ENCODE data around the gene KDM4C. TPM values are rescaled to one million over a fixed set of nuclear protein-coding genes. Genes with fewer than 3 reads are reported as not detected.

KDM4C gene
- total RNA-seq, 1 donor from 2014 or later: 26.6 TPM

- H3K27ac Mint-ChIP-seq: peak overlapping the region; percentile 91
- TF ChIP-seq CTCF (IDR thresholded peaks at IDR 0.05; ENCODE audit: unreplicated experiment): no peak
- H3K9me3 Mint-ChIP-seq (ENCODE audit: low read depth): peaks cover 5% of the 10 kb centered on the region
- no peaks in the 10 kb centered on the region for H3K36me3 Mint-ChIP-seq (ENCODE audit: insufficient read depth)
- DNase-seq (ENCODE audit: low spot score, unreplicated experiment): peak; percentile 30
- H3K4me3 Mint-ChIP-seq (ENCODE audit: low read depth): peak overlapping the region; percentile 97
- peaks cover 9% of the 10 kb centered on the region for H3K4me1 Mint-ChIP-seq (ENCODE audit: low read depth)
- H3K27me3 Mint-ChIP-seq: no peaks in the 10 kb centered on the region
Observed at GRCh38 chr9:6758498-6759184, 868 bp downstream of the KDM4C start.

- Mint-ChIP-seq H3K9me3 (ENCODE audit: low read depth) (peaks cover 5% of the 10 kb centered on the region), H3K27me3 (no peaks in the 10 kb centered on the region), H3K27ac (peak overlapping the region; percentile 91), H3K4me1 (ENCODE audit: low read depth) (peaks cover 9% of the 10 kb centered on the region), H3K4me3 (ENCODE audit: low read depth) (peak overlapping the region; percentile 97), H3K36me3 (ENCODE audit: insufficient read depth) (no peaks in the 10 kb centered on the region)
- TF ChIP-seq CTCF (IDR thresholded peaks at IDR 0.05; ENCODE audit: unreplicated experiment): no peak
- no peak for DNase-seq (ENCODE audit: low spot score, unreplicated experiment)
Observed at GRCh38 chr9:6759185-6759977, 1.6 kb downstream of the KDM4C start.

GRCh38 chr9:6761306-6761705 lies 3.5 kb downstream of the KDM4C start:
- Mint-ChIP-seq H3K27ac (no peak overlapping the region), H3K4me3 (ENCODE audit: low read depth) (no peak overlapping the region), H3K27me3 (no peaks in the 10 kb centered on the region), H3K4me1 (ENCODE audit: low read depth) (peaks cover 19% of the 10 kb centered on the region), H3K36me3 (ENCODE audit: insufficient read depth) (no peaks in the 10 kb centered on the region), H3K9me3 (ENCODE audit: low read depth) (peaks cover 5% of the 10 kb centered on the region)
- DNase-seq (ENCODE audit: low spot score, unreplicated experiment): no peak
- TF ChIP-seq CTCF (IDR thresholded peaks at IDR 0.05; ENCODE audit: unreplicated experiment): no peak

- peaks cover 5% of the 10 kb centered on the region for H3K9me3 Mint-ChIP-seq (ENCODE audit: low read depth)
- TF ChIP-seq CTCF (IDR thresholded peaks at IDR 0.05; ENCODE audit: unreplicated experiment): no peak
- DNase-seq (ENCODE audit: low spot score, unreplicated experiment): no peak
- H3K27me3 Mint-ChIP-seq: no peaks in the 10 kb centered on the region
- no peak overlapping the region for H3K4me3 Mint-ChIP-seq (ENCODE audit: low read depth)
- peaks cover 25% of the 10 kb centered on the region for H3K4me1 Mint-ChIP-seq (ENCODE audit: low read depth)
- H3K36me3 Mint-ChIP-seq (ENCODE audit: insufficient read depth): no peaks in the 10 kb centered on the region
- peak overlapping the region; percentile 74 for H3K27ac Mint-ChIP-seq
Observed at GRCh38 chr9:6763244-6763643, 5.5 kb downstream of the KDM4C start.

- Mint-ChIP-seq H3K27ac (no peak overlapping the region), H3K4me3 (ENCODE audit: low read depth) (no peak overlapping the region), H3K9me3 (ENCODE audit: low read depth) (peaks cover 5% of the 10 kb centered on the region), H3K36me3 (ENCODE audit: insufficient read depth) (no peaks in the 10 kb centered on the region), H3K27me3 (no peaks in the 10 kb centered on the region), H3K4me1 (ENCODE audit: low read depth) (peaks cover 25% of the 10 kb centered on the region)
- no peak for DNase-seq (ENCODE audit: low spot score, unreplicated experiment)
- no peak for TF ChIP-seq CTCF (IDR thresholded peaks at IDR 0.05; ENCODE audit: unreplicated experiment)
Observed at GRCh38 chr9:6764011-6764410, 6.2 kb downstream of the KDM4C start.
